ENCODE results near the gene AGER.

AGER gene

DNA sequence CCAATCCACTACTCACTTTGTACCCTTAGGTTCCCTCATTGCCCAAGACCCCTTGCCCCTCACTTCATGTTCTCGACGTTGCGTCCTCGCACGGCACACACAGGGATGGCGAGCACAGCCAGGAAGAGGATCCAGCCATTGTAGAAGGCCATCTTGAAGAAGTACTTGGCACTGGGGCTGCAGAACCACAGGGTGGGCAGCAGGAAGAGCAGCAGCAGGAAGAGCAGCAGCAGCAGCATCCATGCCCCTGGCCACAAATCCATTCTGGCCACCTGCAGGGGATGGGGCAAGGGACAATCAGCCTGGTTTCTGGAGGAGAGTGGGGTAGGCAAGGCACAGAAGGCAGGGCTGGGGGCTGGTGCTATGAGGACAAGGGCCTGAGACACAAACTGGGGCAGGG lies 12.8 kb downstream of the AGER start:
- TF ChIP-seq, protein P1, sequence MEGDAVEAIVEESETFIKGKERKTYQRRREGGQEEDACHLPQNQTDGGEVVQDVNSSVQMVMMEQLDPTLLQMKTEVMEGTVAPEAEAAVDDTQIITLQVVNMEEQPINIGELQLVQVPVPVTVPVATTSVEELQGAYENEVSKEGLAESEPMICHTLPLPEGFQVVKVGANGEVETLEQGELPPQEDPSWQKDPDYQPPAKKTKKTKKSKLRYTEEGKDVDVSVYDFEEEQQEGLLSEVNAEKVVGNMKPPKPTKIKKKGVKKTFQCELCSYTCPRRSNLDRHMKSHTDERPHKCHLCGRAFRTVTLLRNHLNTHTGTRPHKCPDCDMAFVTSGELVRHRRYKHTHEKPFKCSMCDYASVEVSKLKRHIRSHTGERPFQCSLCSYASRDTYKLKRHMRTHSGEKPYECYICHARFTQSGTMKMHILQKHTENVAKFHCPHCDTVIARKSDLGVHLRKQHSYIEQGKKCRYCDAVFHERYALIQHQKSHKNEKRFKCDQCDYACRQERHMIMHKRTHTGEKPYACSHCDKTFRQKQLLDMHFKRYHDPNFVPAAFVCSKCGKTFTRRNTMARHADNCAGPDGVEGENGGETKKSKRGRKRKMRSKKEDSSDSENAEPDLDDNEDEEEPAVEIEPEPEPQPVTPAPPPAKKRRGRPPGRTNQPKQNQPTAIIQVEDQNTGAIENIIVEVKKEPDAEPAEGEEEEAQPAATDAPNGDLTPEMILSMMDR (conservative IDR thresholded peaks at IDR 0.05; ENCODE audit: low read depth, low read length), result no peak
- no peak for DNase-seq (ENCODE audit: low read depth)
- no peak overlapping the region for H3K4me3 ChIP-seq (ENCODE audit: low read depth, low read length)

DNA sequence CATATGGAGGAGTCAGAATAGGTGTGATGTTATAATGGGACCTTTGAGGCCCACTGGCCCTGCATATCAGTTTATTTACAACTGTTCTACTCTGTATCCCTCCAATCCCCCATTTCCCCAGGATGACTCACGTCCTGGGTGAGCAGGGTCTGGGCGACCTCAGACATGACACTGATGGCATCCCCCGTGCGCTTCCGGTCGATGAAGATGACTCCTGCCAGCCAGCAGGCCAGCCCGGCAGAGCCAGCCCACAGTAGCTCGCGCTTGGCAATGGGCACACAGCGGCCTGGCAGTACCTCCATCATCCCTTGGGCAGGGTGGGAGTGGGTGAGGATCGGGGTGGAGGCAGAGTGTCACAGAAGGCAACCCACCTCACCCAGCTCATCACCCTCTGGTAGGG lies 13.8 kb downstream of the AGER start:
- no peak for DNase-seq (ENCODE audit: low read depth)
- no peak overlapping the region for H3K4me3 ChIP-seq (ENCODE audit: low read depth, low read length)
- TF ChIP-seq, protein P1 (conservative IDR thresholded peaks at IDR 0.05; ENCODE audit: low read depth, low read length), result no peak

- no peak overlapping the region for H3K4me3 ChIP-seq (ENCODE audit: low read depth, low read length)
- TF ChIP-seq, protein P1 (conservative IDR thresholded peaks at IDR 0.05; ENCODE audit: low read depth, low read length), result peak; percentile 1
- DNase-seq (ENCODE audit: low read depth), result peak; percentile 28
Measured at GRCh38 chr6:32168807-32169591, 15.1 kb downstream of the AGER start.

DNA sequence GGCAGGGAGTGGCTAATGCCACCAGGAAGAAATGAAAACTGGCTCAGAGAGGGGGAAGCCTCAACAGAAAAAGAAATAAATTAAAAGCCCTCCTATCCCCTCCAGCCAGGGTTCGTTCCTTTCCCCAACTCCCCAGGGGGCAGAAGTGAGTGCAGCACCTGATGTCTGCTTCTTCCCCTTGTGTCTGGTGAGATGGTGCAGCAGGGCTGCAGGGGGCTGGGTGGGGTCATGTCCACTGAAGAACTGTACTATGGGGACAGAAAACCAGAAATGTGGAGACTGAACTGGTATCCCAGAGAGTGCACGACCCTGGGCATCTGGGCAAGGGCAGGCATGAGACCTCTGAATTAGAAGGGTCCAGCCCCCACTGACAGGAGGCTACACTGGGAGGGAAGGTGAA lies 15.7 kb downstream of the AGER start:
- no peak for DNase-seq (ENCODE audit: low read depth)
- TF ChIP-seq, protein P1 (conservative IDR thresholded peaks at IDR 0.05; ENCODE audit: low read depth, low read length), result no peak
- H3K4me3 ChIP-seq (ENCODE audit: low read depth, low read length), result no peak overlapping the region

DNA sequence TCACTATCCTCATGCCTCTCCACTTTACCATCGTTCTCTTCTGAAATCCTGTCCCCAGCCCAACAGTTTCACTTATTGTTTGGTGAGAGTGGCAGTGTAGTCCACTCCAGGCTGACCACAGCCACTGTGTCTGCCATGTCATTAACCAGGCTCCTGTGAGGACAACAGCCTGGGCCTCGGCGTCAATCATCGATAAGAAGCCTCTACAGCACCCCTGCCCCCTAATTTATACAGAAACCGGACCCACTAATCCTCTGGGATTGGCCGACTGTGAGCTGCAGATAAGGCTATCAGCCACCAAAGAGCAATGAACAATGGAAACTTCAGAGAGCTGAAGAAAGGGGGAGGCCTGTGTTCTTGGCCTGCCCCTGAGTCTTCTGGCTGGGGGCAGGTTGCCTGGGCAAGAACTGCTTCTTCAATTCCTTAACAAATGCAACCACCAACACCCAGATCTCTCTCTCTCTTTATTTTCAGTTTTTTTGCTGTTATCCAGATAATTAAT lies 16.2 kb downstream of the AGER start:
- DNase-seq (ENCODE audit: low read depth), result no peak
- no peak overlapping the region for H3K4me3 ChIP-seq (ENCODE audit: low read depth, low read length)
- TF ChIP-seq, protein P1 (conservative IDR thresholded peaks at IDR 0.05; ENCODE audit: low read depth, low read length), result no peak

DNA sequence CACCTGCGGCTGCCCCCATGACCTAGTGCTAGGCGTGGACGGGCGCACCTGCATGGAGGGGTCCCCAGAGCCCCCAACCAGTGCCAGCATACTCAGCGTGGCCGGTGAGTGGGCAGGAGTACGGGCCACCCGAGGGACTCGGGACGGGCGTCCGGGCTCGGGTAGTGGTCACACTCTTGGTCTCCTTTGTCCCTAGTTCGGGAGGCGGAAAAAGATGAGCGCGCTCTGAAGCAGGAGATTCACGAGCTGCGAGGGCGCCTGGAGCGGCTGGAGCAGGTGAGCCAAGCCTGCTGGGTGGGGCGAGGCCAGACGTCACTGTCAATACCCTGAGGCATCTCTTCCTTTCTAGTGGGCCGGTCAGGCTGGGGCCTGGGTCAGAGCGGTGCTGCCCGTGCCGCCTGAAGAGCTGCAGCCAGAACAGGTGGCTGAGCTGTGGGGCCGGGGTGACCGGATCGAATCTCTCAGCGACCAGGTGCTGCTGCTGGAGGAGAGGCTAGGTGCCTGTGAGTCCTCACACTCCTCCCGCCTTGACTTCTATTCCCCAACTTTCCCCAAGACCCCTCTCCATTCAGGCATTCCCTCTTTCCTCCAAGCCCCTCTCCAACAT lies 16.8 kb downstream of the AGER start:
- no peak for DNase-seq (ENCODE audit: low read depth)
- H3K4me3 ChIP-seq (ENCODE audit: low read depth, low read length), result no peak overlapping the region
- TF ChIP-seq, protein P1 (conservative IDR thresholded peaks at IDR 0.05; ENCODE audit: low read depth, low read length), result no peak

All from choroid plexus epithelial cell (primary cell).